Measurements from ENCODE around the gene KRT13. TPM values are rescaled to one million over a fixed set of nuclear protein-coding genes. Genes with fewer than 3 reads are reported as not detected.
A peak's percentile ranks its signal among the peaks of the same experiment; 100 is the strongest.

KRT13 gene
- total RNA-seq, 1 experiment from 2014 or later: 45.7 TPM

DNA sequence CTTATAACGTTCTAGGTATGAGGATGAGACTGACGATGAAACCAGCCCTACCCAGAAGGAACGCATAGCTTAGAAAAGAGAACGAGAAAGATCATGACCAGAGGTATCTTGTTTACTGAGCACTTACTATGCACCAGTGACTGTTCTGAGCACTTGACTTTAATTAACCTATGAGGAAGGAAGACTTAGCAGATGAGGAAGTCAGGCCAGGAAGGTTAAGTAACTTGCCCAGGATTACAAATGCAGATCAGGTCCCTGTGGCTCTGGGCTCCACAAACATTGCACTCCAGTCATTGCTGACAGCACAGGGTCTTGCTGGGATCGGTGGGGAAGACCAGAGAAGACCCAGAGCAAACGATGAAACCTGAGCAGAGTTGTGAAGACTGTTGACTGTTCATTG is 7.1 kb downstream of the KRT13 start:
- no peak for DNase-seq
- H3K9me3 Mint-ChIP-seq (ENCODE audit: low read depth, unreplicated experiment): no peaks in the 10 kb centered on the region
- CTCF ChIA-PET: interaction anchor here (0.9 to 4.6 kb wide), 2 partner anchors 8 to 51 kb away, joined by 3 to 33 read pairs; partner anchors contain the start of gene KRT13
- no peaks in the 10 kb centered on the region for H3K27me3 Mint-ChIP-seq (ENCODE audit: unreplicated experiment)
- H3K36me3 Mint-ChIP-seq (ENCODE audit: insufficient read depth, unreplicated experiment): peaks cover 10% of the 10 kb centered on the region
- TF ChIP-seq, protein P1, sequence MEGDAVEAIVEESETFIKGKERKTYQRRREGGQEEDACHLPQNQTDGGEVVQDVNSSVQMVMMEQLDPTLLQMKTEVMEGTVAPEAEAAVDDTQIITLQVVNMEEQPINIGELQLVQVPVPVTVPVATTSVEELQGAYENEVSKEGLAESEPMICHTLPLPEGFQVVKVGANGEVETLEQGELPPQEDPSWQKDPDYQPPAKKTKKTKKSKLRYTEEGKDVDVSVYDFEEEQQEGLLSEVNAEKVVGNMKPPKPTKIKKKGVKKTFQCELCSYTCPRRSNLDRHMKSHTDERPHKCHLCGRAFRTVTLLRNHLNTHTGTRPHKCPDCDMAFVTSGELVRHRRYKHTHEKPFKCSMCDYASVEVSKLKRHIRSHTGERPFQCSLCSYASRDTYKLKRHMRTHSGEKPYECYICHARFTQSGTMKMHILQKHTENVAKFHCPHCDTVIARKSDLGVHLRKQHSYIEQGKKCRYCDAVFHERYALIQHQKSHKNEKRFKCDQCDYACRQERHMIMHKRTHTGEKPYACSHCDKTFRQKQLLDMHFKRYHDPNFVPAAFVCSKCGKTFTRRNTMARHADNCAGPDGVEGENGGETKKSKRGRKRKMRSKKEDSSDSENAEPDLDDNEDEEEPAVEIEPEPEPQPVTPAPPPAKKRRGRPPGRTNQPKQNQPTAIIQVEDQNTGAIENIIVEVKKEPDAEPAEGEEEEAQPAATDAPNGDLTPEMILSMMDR (IDR thresholded peaks at IDR 0.05; ENCODE audit: unreplicated experiment): no peak
- intact Hi-C loops (cut with micrococcal nuclease; ENCODE audit: unreplicated experiment): loop anchor here (5.0 to 10.0 kb wide), 4 partner anchors 83 to 696 kb away; no protein-coding TSS in a partner anchor
- H3K4me3 Mint-ChIP-seq (ENCODE audit: low read depth, unreplicated experiment): no peak overlapping the region
- BruUV-seq (replicated peaks): no TSS peak
- peaks cover 64% of the 10 kb centered on the region for H3K4me1 Mint-ChIP-seq (ENCODE audit: low read depth, unreplicated experiment)
- H3K27ac Mint-ChIP-seq (ENCODE audit: unreplicated experiment): peak overlapping the region; percentile 30

DNA sequence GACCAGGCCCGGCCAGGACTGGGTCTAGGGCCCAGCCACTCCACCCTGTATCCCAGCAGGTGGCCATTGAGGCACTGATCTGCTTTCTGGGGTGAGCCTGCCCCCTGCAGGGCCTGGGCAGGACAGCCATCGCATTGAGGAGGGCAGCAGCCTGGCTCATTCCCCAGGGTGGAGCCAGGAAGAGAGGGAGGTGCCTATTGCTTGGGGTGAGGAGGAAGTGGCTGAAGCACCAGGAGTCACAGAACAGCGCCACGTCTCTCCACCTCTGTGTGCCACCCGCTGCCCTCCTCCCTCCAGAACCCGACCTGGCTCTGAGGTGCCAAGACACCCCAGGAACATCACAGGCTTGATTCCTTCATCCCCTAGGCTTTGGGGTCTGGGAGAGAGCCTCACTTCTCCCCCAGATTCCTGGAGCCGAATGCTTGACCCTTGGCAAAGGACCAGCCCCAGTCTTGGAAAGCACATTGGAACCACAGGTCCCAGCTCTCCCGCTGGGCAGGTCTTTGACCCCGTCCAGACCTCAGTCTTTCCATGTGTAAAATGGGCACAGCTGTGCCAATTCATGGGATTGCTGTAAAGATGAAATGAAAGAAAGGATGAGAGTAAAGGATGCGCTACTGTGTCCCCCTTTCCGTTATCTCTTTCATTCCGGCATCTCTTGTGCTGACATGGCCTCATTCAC is 8.5 kb downstream of the KRT13 start:
- TF ChIP-seq, protein P1 (IDR thresholded peaks at IDR 0.05; ENCODE audit: unreplicated experiment): peak; percentile 96
- CTCF ChIA-PET: interaction anchor here (0.7 to 4.6 kb wide), 7 partner anchors 9 to 640 kb away, joined by 3 to 33 read pairs (median 3); partner anchors contain the start of gene KRT13
- Mint-ChIP-seq H3K27me3 (ENCODE audit: unreplicated experiment) (no peaks in the 10 kb centered on the region), H3K9me3 (ENCODE audit: low read depth, unreplicated experiment) (no peaks in the 10 kb centered on the region), H3K36me3 (ENCODE audit: insufficient read depth, unreplicated experiment) (peaks cover 4% of the 10 kb centered on the region), H3K27ac (ENCODE audit: unreplicated experiment) (peak overlapping the region; percentile 40), H3K4me3 (ENCODE audit: low read depth, unreplicated experiment) (no peak overlapping the region), H3K4me1 (ENCODE audit: low read depth, unreplicated experiment) (peaks cover 77% of the 10 kb centered on the region)
- intact Hi-C loops (cut with micrococcal nuclease; ENCODE audit: unreplicated experiment): loop anchor here (1.0 to 10.0 kb wide), 6 partner anchors 52 to 695 kb away; no protein-coding TSS in a partner anchor
- peak; percentile 97 for DNase-seq
- no TSS peak for BruUV-seq (replicated peaks)

DNA sequence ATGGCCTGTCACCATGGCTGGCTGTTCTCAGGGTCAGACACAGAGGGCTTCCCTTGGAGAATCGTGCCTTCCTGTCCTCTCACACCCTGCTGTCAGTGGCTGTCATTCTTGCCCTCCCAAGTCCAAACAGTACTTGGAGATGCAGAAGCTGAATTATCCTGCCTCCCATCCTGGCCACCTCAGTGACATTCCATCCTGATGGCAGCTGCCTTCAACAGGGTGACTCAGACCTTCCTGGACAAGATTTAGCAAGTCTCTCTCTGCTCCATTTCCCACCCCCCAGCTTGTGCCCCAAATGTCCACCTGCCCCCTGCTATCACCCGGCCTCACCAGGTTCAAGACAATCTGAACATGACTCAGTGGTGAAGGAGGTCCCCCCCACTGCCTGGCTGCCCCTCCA is 10.9 kb downstream of the KRT13 start:
- H3K27ac Mint-ChIP-seq (ENCODE audit: unreplicated experiment): peak overlapping the region; percentile 4
- no peaks in the 10 kb centered on the region for H3K9me3 Mint-ChIP-seq (ENCODE audit: low read depth, unreplicated experiment)
- H3K36me3 Mint-ChIP-seq (ENCODE audit: insufficient read depth, unreplicated experiment): no peaks in the 10 kb centered on the region
- H3K4me1 Mint-ChIP-seq (ENCODE audit: low read depth, unreplicated experiment): peaks cover 62% of the 10 kb centered on the region
- no TSS peak for BruUV-seq (replicated peaks)
- CTCF ChIA-PET: interaction anchor here (0.6 to 4.6 kb wide), 10 partner anchors 27 to 1706 kb away, joined by 3 to 33 read pairs (median 4); no protein-coding TSS in a partner anchor
- intact Hi-C loops (cut with micrococcal nuclease; ENCODE audit: unreplicated experiment): loop anchor here (10.0 kb wide), 2 partner anchors 80 to 160 kb away; no protein-coding TSS in a partner anchor
- TF ChIP-seq, protein P1 (IDR thresholded peaks at IDR 0.05; ENCODE audit: unreplicated experiment): no peak
- H3K27me3 Mint-ChIP-seq (ENCODE audit: unreplicated experiment): no peaks in the 10 kb centered on the region
- H3K4me3 Mint-ChIP-seq (ENCODE audit: low read depth, unreplicated experiment): no peak overlapping the region
- no peak for DNase-seq

DNA sequence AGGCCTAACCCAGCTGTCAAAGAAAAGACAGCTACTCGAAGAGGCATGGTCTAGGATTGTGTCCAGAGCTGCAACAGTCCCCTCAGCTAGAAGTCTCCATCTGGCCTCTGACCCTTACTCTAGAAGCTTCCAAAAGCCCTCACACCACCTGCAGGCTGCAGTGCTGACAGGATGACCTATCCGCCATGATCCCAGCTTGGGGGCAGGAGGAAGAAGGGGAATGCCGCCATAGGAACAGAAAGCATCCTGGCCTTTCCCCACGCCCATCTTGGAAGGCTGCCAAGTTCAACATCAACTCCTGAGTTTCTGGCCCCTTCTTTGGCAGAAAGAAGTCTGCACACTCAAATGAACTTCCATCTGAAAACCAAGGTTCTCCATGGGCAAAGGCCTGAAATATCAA is 12.6 kb downstream of the KRT13 start:
- CTCF ChIA-PET: interaction anchor here (1.7 kb wide), 1 partner anchor 76 kb away, joined by 8 read pairs; no protein-coding TSS in a partner anchor
- Mint-ChIP-seq H3K36me3 (ENCODE audit: insufficient read depth, unreplicated experiment) (no peaks in the 10 kb centered on the region), H3K4me3 (ENCODE audit: low read depth, unreplicated experiment) (no peak overlapping the region), H3K27ac (ENCODE audit: unreplicated experiment) (no peak overlapping the region), H3K9me3 (ENCODE audit: low read depth, unreplicated experiment) (no peaks in the 10 kb centered on the region), H3K4me1 (ENCODE audit: low read depth, unreplicated experiment) (peaks cover 45% of the 10 kb centered on the region), H3K27me3 (ENCODE audit: unreplicated experiment) (no peaks in the 10 kb centered on the region)
- peak; percentile 64 for DNase-seq
- intact Hi-C loops (cut with micrococcal nuclease; ENCODE audit: unreplicated experiment): loop anchor here (10.0 kb wide), 2 partner anchors 78 to 158 kb away; no protein-coding TSS in a partner anchor
- BruUV-seq (replicated peaks): no TSS peak
- TF ChIP-seq, protein P1 (IDR thresholded peaks at IDR 0.05; ENCODE audit: unreplicated experiment): no peak
